Nephron (organoid): ENCODE data around the gene ISLR.

Source experiments
- H3K27ac Mint-ChIP-seq, 3 experiments: 2 replicates each; pipeline ENCODE4 v1.8.0; 2020; ENCODE audit warnings: mixed read lengths in 3 of 3, mild to moderate bottlenecking in 2 of 3, moderate library complexity in 1 of 3
- H3K27me3 Mint-ChIP-seq: 2 replicates; pipeline ENCODE4 v1.8.0; 2021; ENCODE audit warnings: low read depth, mild to moderate bottlenecking, moderate library complexity, mixed read lengths
- H3K36me3 Mint-ChIP-seq: 2 replicates; pipeline ENCODE4 v1.8.0; 2020; ENCODE audit warnings: low read depth, mixed read lengths
- H3K4me1 Mint-ChIP-seq: 2 replicates; pipeline ENCODE4 v1.8.0; 2020; ENCODE audit warnings: mixed read lengths
- H3K4me3 Mint-ChIP-seq, 3 experiments: 2 replicates each; pipeline ENCODE4 v1.8.0; 2020; ENCODE audit warnings: mild to moderate bottlenecking in 3 of 3, mixed read lengths in 3 of 3, moderate library complexity in 2 of 3
- H3K9me3 Mint-ChIP-seq: 2 replicates; pipeline ENCODE4 v1.8.0; 2020; ENCODE audit warnings: mixed read lengths
- TF ChIP-seq, protein P1 (sequence below), 3 experiments: fragments of 200-600 bp; sonication (generic); IDR thresholded peaks; one replicate each; pipeline ENCODE4 v1.5.0; 2021; ENCODE audit warnings: antibody characterized with exemption in 3 of 3; ENCODE audit not compliant: unreplicated experiment in 3 of 3

ISLR gene

DNA sequence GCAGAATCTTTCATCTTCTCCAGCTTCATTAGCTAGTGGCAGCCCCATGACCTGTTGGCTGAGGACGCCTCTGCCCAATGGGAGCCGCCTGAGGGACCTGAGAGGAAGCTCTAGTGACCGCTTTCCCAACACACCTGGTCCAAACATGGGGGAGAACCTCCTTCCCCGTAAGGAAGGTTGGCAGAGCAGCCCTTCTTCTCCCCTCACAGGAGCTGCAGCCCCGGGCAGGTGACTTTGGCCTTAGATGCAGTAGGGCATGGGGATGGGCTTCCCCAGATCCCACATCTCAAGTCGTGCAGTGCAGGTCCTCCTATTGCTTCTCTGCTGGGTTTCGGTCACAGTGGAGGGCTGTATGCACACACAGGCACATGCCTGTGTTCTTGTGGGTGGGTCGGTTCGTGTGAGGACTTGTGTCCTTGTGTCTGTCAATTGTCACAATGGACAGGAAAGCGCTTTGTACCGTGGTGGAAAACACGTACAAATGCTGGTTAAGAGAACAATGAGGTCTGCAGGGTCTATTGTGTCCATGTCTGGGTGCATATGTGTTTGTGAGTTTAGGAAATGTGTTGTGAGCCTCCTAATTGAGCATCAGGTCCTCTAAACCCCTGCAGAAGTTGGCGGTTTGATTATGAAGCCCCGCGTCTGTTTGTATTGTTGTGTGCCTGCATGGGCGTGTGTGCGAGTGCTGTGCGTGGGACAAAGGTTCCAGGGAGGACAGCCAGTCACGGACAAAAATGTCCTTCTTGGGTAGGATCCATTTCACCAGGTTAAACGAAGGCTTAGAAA lies 41.7 kb upstream of the ISLR start:
- Mint-ChIP-seq H3K36me3 (peaks cover 15% of the 10 kb centered on the region), H3K9me3 (peaks cover 9% of the 10 kb centered on the region), H3K27me3 (peaks cover 94% of the 10 kb centered on the region), H3K4me3 (peak overlapping the region; percentile 83 to 92 (median 92)), H3K4me1 (peaks cover 52% of the 10 kb centered on the region), H3K27ac (peak overlapping the region; percentile 41 to 94 (median 61))
- TF ChIP-seq, protein P1, sequence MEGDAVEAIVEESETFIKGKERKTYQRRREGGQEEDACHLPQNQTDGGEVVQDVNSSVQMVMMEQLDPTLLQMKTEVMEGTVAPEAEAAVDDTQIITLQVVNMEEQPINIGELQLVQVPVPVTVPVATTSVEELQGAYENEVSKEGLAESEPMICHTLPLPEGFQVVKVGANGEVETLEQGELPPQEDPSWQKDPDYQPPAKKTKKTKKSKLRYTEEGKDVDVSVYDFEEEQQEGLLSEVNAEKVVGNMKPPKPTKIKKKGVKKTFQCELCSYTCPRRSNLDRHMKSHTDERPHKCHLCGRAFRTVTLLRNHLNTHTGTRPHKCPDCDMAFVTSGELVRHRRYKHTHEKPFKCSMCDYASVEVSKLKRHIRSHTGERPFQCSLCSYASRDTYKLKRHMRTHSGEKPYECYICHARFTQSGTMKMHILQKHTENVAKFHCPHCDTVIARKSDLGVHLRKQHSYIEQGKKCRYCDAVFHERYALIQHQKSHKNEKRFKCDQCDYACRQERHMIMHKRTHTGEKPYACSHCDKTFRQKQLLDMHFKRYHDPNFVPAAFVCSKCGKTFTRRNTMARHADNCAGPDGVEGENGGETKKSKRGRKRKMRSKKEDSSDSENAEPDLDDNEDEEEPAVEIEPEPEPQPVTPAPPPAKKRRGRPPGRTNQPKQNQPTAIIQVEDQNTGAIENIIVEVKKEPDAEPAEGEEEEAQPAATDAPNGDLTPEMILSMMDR (IDR thresholded peaks at IDR 0.05; ENCODE audit: unreplicated experiment in 3 of 3), result no peak

DNA sequence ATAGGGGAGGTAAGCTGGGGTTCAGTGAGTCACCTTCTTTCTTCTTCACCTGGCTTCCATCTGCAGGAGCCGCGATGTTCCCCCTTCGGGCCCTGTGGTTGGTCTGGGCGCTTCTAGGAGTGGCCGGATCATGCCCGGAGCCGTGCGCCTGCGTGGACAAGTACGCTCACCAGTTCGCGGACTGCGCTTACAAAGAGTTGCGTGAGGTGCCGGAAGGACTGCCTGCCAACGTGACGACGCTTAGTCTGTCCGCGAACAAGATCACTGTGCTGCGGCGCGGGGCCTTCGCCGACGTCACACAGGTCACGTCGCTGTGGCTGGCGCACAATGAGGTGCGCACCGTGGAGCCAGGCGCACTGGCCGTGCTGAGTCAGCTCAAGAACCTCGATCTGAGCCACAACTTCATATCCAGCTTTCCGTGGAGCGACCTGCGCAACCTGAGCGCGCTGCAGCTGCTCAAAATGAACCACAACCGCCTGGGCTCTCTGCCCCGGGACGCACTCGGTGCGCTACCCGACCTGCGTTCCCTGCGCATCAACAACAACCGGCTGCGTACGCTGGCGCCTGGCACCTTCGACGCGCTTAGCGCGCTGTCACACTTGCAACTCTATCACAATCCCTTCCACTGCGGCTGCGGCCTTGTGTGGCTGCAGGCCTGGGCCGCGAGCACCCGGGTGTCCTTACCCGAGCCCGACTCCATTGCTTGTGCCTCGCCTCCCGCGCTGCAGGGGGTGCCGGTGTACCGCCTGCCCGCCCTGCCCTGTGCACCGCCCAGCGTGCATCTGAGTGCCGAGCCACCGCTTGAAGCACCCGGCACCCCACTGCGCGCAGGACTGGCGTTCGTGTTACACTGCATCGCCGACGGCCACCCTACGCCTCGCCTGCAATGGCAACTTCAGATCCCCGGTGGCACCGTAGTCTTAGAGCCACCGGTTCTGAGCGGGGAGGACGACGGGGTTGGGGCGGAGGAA lies 40.5 kb upstream of the ISLR start:
- peaks cover 9% of the 10 kb centered on the region for H3K9me3 Mint-ChIP-seq
- TF ChIP-seq, protein P1 (IDR thresholded peaks at IDR 0.05; ENCODE audit: unreplicated experiment in 3 of 3), result no peak
- peaks cover 57% of the 10 kb centered on the region for H3K4me1 Mint-ChIP-seq
- peaks cover 15% of the 10 kb centered on the region for H3K36me3 Mint-ChIP-seq
- H3K27ac Mint-ChIP-seq, result no peak overlapping the region
- peaks cover 90% of the 10 kb centered on the region for H3K27me3 Mint-ChIP-seq
- peak overlapping the region; percentile 83 to 92 (median 92) for H3K4me3 Mint-ChIP-seq

DNA sequence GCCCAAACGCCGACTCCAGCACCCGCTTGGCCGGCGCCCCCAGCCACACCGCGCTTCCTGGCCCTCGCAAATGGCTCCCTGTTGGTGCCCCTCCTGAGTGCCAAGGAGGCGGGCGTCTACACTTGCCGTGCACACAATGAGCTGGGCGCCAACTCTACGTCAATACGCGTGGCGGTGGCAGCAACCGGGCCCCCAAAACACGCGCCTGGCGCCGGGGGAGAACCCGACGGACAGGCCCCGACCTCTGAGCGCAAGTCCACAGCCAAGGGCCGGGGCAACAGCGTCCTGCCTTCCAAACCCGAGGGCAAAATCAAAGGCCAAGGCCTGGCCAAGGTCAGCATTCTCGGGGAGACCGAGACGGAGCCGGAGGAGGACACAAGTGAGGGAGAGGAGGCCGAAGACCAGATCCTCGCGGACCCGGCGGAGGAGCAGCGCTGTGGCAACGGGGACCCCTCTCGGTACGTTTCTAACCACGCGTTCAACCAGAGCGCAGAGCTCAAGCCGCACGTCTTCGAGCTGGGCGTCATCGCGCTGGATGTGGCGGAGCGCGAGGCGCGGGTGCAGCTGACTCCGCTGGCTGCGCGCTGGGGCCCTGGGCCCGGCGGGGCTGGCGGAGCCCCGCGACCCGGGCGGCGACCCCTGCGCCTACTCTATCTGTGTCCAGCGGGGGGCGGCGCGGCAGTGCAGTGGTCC lies 39.7 kb upstream of the ISLR start:
- Mint-ChIP-seq H3K27me3 (peaks cover 82% of the 10 kb centered on the region), H3K27ac (no peak overlapping the region), H3K9me3 (peaks cover 9% of the 10 kb centered on the region), H3K36me3 (peaks cover 15% of the 10 kb centered on the region), H3K4me1 (peaks cover 63% of the 10 kb centered on the region), H3K4me3 (peak overlapping the region in 1 of 3 experiments; percentile 76)
- TF ChIP-seq, protein P1 (IDR thresholded peaks at IDR 0.05; ENCODE audit: unreplicated experiment in 3 of 3), result no peak

DNA sequence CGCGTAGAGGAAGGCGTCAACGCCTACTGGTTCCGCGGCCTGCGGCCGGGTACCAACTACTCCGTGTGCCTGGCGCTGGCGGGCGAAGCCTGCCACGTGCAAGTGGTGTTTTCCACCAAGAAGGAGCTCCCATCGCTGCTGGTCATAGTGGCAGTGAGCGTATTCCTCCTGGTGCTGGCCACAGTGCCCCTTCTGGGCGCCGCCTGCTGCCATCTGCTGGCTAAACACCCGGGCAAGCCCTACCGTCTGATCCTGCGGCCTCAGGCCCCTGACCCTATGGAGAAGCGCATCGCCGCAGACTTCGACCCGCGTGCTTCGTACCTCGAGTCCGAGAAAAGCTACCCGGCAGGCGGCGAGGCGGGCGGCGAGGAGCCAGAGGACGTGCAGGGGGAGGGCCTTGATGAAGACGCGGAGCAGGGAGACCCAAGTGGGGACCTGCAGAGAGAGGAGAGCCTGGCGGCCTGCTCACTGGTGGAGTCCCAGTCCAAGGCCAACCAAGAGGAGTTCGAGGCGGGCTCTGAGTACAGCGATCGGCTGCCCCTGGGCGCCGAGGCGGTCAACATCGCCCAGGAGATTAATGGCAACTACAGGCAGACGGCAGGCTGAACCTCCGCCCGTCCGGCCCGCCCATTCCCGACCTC lies 39.0 kb upstream of the ISLR start:
- peak overlapping the region; percentile 81 to 97 (median 95) for H3K27ac Mint-ChIP-seq

More for the DNA sequence above, 39.0 kb upstream of the ISLR start:
- H3K4me1 Mint-ChIP-seq, result peaks cover 64% of the 10 kb centered on the region
- H3K36me3 Mint-ChIP-seq, result peaks cover 15% of the 10 kb centered on the region
- H3K4me3 Mint-ChIP-seq, result peak overlapping the region; percentile 75 to 83 (median 76)
- TF ChIP-seq, protein P1 (IDR thresholded peaks at IDR 0.05; ENCODE audit: unreplicated experiment in 3 of 3), result peak; percentile 28 to 50 (median 48)
- H3K27me3 Mint-ChIP-seq, result peaks cover 75% of the 10 kb centered on the region
- H3K9me3 Mint-ChIP-seq, result peaks cover 9% of the 10 kb centered on the region
